HG03039 (cell line): ENCODE results near the gene SCYGR2.
"Not testable (repeated sequence)": the region's sequence is repeated elsewhere in the genome, so short reads cannot be mapped to it uniquely, and the experiment has no call there.

Source experiments
- ATAC-seq: cut with Tn5 transposase; IDR thresholded peaks from one replicate; pipeline ENCODE4 v1.9.1; 2021; ENCODE audit warnings: mild to moderate bottlenecking, moderate library complexity; ENCODE audit not compliant: unreplicated experiment

Gene SCYGR2

GRCh38 chr2:227598835-227599503 is at the start of gene SCYGR2:
SCYGR2 (plus strand) TSS chr2:227598893; CDS start chr2:227598893, 0 bp downstream.
- not testable (repeated sequence) for ATAC-seq

DNA sequence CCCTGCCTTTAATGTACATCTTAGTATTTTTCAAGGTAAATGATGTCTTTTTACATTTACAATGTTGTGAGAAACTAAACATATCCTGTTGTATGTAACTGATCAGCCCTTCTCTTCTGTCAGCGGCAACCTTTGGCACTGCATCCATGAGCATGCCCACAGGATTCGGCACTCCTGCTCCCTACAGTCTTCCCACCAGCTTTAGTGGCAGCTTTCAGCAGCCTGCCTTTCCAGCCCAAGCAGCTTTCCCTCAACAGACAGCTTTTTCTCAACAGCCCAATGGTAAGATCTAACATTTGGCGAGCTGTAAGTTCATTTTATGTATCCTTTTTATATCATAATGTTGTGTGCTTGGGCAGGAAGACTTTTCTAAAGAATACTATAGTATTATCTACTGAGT is 46.9 kb upstream of the SCYGR2 start:
- no peak for ATAC-seq

- no peak for ATAC-seq
Observed at GRCh38 chr2:227562581-227562980, 36.1 kb upstream of the SCYGR2 start.

DNA sequence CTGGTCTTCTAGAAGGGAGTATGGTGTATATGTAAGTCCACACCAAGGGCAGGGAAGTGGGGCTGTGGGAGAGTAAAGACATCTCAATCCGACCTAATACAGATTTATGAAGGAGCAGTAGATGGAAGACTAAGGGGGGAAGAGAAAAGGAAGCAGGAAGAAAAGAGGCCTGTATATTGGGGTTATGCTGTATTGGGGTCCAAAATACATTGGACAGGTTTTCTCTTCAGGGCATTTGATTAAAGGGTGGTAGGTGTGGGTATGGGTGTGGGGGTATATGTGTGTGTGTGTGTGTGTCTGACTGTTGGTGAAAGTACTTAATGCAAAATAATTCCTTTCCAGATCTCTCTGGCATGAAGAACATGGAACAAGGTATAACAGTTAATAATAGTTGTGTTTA is 33.6 kb upstream of the SCYGR2 start:
- no peak for ATAC-seq

GRCh38 chr2:227566012-227566411 is 32.7 kb upstream of the SCYGR2 start:
- no peak for ATAC-seq

GRCh38 chr2:227568852-227569169 is 29.9 kb upstream of the SCYGR2 start:
- no peak for ATAC-seq

- ATAC-seq = no peak
Observed at GRCh38 chr2:227570615-227571014, 28.1 kb upstream of the SCYGR2 start.

GRCh38 chr2:227576110-227576509 is 22.6 kb upstream of the SCYGR2 start:
- ATAC-seq = no peak

DNA sequence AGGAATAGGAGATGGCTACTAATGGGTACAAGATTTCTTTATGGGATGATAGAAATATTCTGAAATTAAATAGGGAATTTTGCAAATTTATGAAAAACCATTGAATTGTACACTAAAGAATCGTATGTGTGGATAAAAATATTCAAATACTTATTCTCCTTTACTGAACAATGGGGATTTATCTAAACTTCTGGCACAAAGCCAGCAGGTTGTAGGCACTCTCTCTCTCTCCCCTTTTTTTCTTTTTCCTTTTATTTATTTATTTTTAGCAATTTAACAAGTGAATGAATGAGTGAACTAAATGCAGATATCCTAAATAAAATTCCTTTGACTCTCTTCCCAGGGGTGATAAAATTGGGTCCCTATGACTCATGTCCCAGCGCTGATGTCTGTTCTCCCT is 21.9 kb upstream of the SCYGR2 start:
- ATAC-seq = no peak

GRCh38 chr2:227577555-227577954 is 21.1 kb upstream of the SCYGR2 start:
- no peak for ATAC-seq

DNA sequence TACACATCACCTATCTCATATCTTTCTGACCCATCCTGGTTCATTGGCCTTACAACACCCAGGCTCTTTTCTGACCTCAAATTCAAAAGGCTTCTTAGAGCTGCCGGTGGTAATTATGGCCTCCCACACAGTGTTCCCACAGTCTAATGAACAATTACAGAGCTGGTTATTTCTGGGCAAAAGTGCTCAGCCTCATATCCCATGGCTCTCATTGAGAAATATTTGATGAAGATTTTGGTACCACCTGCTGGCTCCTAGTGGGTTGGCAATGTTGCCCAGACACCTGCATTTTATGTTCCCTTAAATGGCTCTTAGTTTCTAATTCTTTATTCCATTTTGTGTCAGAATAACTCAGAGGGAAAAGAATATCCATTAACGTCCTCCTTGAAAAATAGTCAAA is 20.1 kb upstream of the SCYGR2 start:
- no peak for ATAC-seq

DNA sequence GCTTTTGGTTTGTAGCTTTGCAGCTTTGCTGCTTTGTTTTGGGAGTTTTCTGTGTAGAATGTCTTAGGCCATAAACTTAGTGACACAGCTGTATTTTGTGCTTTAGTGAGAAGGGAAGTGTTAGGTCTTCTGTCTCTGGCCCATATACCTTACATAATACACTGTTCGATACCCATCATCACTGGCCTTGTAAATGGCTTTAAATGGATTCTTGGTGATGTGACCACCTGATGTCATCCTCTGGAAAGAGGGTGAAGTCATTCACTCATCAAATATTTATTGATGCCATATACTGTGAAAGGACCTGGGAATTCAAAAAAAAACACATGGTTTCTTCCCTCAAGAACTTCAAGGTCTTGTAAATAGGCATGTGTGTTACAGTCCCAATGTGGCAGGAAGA is 18.9 kb upstream of the SCYGR2 start:
- no peak for ATAC-seq

GRCh38 chr2:227582369-227582768 is 16.3 kb upstream of the SCYGR2 start:
- no peak for ATAC-seq

- ATAC-seq = no peak
Observed at GRCh38 chr2:227592694-227593387, 5.9 kb upstream of the SCYGR2 start.

- ATAC-seq = no peak
Observed at GRCh38 chr2:227595797-227596196, 2.9 kb upstream of the SCYGR2 start.

DNA sequence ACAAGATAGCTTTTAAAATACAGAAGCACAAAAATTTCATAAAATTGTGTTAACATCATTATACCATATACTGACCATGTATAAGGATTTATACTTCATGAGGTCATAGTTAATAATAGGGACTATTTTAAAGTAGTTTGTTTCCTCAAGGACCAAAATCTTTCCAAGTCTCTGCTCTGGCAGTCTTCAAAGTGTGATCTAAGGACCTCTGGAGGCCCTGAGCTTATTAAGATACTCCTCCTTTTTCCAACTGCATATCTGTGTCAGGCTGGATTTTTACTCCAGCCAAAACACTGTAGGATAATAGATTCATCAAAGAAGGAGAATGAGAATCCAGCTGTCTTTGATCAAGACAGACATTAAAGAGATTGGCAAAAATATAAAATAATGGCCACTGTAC is 1.7 kb upstream of the SCYGR2 start:
- no peak for ATAC-seq

DNA sequence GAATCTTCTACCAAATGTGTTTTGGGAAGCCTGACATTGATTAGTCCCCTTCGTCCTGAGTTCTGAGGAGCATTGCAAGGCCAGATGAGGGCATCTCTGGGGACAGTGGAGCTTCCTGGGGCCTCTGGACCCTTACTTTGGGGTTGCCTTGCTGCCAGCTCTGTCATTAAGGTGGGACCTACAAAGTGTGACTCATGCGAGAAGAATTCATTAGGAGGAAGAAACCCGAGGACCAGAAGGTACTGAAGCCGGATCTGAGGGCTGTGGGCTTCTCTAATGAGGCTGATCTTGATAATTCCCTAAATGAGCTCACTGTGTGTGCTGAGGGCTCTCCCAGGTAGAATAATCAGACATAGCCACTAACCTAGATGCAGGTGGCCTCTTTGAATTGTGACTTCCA is 695 bp upstream of the SCYGR2 start:
- no peak for ATAC-seq

- ATAC-seq = no peak
Observed at GRCh38 chr2:227602358-227602757, 3.7 kb downstream of the SCYGR2 start.

- ATAC-seq = no peak
Observed at GRCh38 chr2:227606476-227606875, 7.8 kb downstream of the SCYGR2 start.

- no peak for ATAC-seq
Observed at GRCh38 chr2:227607941-227608340, 9.2 kb downstream of the SCYGR2 start.

DNA sequence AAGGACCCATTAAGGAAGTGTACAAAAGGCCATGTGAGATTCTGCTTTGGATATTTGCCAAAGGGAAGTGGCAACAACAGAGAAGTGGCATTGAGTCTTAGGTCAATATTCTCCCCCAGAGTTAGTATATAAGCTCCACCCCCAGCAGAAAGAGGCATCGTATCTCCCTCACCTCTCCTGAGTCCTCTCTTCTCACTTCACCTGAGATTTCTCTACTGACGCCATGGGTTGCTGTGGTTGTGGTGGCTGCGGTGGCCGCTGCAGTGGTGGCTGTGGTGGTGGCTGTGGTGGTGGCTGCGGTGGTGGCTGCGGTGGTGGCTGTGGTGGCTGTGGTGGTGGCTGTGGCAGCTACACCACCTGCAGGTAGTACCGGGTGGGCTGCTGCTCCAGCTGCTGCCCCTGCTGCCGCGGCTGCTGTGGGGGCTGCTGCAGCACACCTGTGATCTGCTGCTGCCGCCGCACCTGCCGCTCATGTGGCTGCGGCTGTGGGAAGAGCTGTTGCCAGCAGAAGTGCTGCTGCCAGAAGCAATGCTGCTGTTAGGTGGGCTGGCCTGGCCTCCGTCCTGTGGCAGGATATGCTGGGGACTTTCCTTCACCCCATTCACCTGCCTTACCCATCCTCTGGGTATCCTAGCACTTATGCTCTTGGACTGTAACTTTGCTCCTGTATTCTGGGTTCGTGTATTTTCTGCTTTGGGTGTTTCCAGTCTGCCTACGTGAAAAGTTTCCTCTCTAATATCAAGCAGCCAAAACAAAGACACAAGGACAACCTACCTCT is 10.1 kb downstream of the SCYGR2 start:
- no peak for ATAC-seq

- no peak for ATAC-seq
Observed at GRCh38 chr2:227610123-227610522, 11.4 kb downstream of the SCYGR2 start.
